GM12878 (cell line): Measurements from ENCODE around the gene EN1. TPM values are rescaled to one million over a fixed set of nuclear protein-coding genes. Genes with fewer than 3 reads are reported as not detected.

Source experiments
- ATAC-seq: fragments of 200-7000 bp; cut with Tn5 transposase; 3 replicates; pipeline ENCODE4 v1.9.1; 2020; ENCODE audit warnings: mild to moderate bottlenecking, moderate library complexity
- BruUV-seq: library from RNA; stranded (reverse); fragments of 400-500 nt; replicated peaks from 2 replicates; lab custom pipeline; 2021; lab: Mats Ljungman, UMichigan
- CTCF ChIA-PET: fragments of 300-600 bp; sonication (Branson Sonifier 250); formaldehyde crosslinking; extraction: SDS; loops from one replicate; lab custom pipeline; 2021; ENCODE audit warnings: inconsistent platforms; lab: Yijun Ruan, JAX
- POLR2A ChIA-PET: fragments of 350-600 bp; formaldehyde crosslinking; extraction: SDS; loops from one replicate; lab custom pipeline; 2021; ENCODE audit warnings: inconsistent platforms; lab: Charles Lee
- RAD21 ChIA-PET: fragments of 300-600 bp; sonication (Branson Sonifier 250); formaldehyde crosslinking; loops from one replicate; lab custom pipeline; 2023; ENCODE audit warnings: antibody characterized with exemption; ENCODE audit not compliant: unreplicated experiment; lab: Charles Lee
- SMC1A ChIA-PET: fragments of 300-600 bp; sonication (Branson Sonifier 250); formaldehyde crosslinking; loops from one replicate; lab custom pipeline; 2023; ENCODE audit not compliant: unreplicated experiment, uncharacterized antibody; lab: Charles Lee
- DNase-seq: peaks from one replicate; pipeline ENCODE4 v3.0.0-alpha.2; 2011; ENCODE audit warnings: low read depth, low spot score
- FAIRE-seq: peaks from 3 replicates; lab custom pipeline; 2011; peaks lifted over from hg19 to GRCh38; lab: Jason Lieb, UNC
- H2AFZ ChIP-seq: 2 replicates; pipeline ENCODE4 v1.6.0; 2011; ENCODE audit warnings: low read depth, low read length, control low read depth; ENCODE audit not compliant: control insufficient read depth
- H3K27ac ChIP-seq: 2 replicates; pipeline ENCODE4 v1.5.1; 2011; ENCODE audit warnings: control low read depth; ENCODE audit not compliant: control insufficient read depth, insufficient read depth
- H3K27me3 ChIP-seq, 2 experiments: replicated peaks in 1 of 2; 2 replicates each; pipeline versions ENCODE4 v1.6.0 to v1.6.1; 2011; ENCODE audit warnings: low read length in 1 of 2; ENCODE audit not compliant: control insufficient read depth in 2 of 2, insufficient read depth in 2 of 2
- H3K36me3 ChIP-seq, 2 experiments: 2 replicates each; pipeline ENCODE4 v1.5.1; 2011; ENCODE audit warnings: low read length in 1 of 2; ENCODE audit not compliant: control insufficient read depth in 2 of 2, insufficient read depth in 2 of 2
- H3K4me1 ChIP-seq: 2 replicates; pipeline ENCODE4 v1.6.1; 2011; ENCODE audit warnings: mild to moderate bottlenecking, low read length, moderate library complexity, mixed read lengths; ENCODE audit not compliant: control insufficient read depth, insufficient read depth
- H3K4me2 ChIP-seq: 2 replicates; pipeline ENCODE4 v1.6.0; 2011; ENCODE audit warnings: control low read depth; ENCODE audit not compliant: control insufficient read depth, insufficient read depth
- H3K4me3 ChIP-seq: fragments of 200-600 bp; sonication (generic); 2 replicates; pipeline ENCODE4 v1.5.1; 2016
- H3K79me2 ChIP-seq: 2 replicates; pipeline ENCODE4 v1.6.0; 2011; ENCODE audit warnings: low read length; ENCODE audit not compliant: control insufficient read depth, insufficient read depth
- H3K9ac ChIP-seq: 2 replicates; pipeline ENCODE4 v1.8.0; 2011; ENCODE audit warnings: low read length, control low read depth, mixed read lengths; ENCODE audit not compliant: control insufficient read depth, insufficient read depth
- H3K9me3 ChIP-seq: replicated peaks from 3 replicates; pipeline ENCODE4 v1.5.1; 2011; ENCODE audit warnings: mild to moderate bottlenecking, low read length; ENCODE audit not compliant: control insufficient read depth, insufficient read depth
- H4K20me1 ChIP-seq: 2 replicates; pipeline ENCODE4 v1.6.0; 2011; ENCODE audit not compliant: control insufficient read depth, insufficient read depth
- BMI1 ChIP-seq: fragments of 450-650 bp; IDR thresholded peaks from 2 replicates; pipeline ENCODE4 v1.6.1; 2016; ENCODE audit warnings: mild to moderate bottlenecking, moderate library complexity, borderline replicate concordance
- CTCF ChIP-seq, 3 experiments: IDR thresholded peaks in 2 of 3; conservative IDR thresholded peaks in 1 of 3; 2 replicates each; pipeline ENCODE4 v1.5.1; 2011; ENCODE audit warnings: low read depth in 3 of 3, low read length in 3 of 3, mild to moderate bottlenecking in 3 of 3, control low read depth in 2 of 3, moderate library complexity in 2 of 3, inconsistent platforms in 1 of 3, mixed read lengths in 1 of 3; ENCODE audit not compliant: control insufficient read depth in 2 of 3, insufficient read depth in 1 of 3; ENCODE audit errors: extremely low read depth in 1 of 3
- EZH2 ChIP-seq: IDR thresholded peaks from 2 replicates; pipeline ENCODE4 v1.6.1; 2012; ENCODE audit warnings: low read depth, mild to moderate bottlenecking, control low read depth, inconsistent platforms, low read length, borderline replicate concordance; ENCODE audit not compliant: control insufficient read depth
- FOXK2 ChIP-seq: fragments of 450-650 bp; IDR thresholded peaks from 2 replicates; pipeline ENCODE4 v1.6.1; 2017; ENCODE audit warnings: mild to moderate bottlenecking, moderate library complexity
- MTA3 ChIP-seq: IDR thresholded peaks from 2 replicates; pipeline ENCODE4 v1.6.1; 2012; ENCODE audit warnings: low read length, inconsistent platforms, borderline replicate concordance
- MYB ChIP-seq: fragments of 150-350 bp; IDR thresholded peaks from 2 replicates; pipeline ENCODE4 v1.6.1; 2014; ENCODE audit warnings: mild to moderate bottlenecking, low read depth, low read length, borderline replicate concordance
- TAF1 ChIP-seq: IDR thresholded peaks from 2 replicates; pipeline ENCODE4 v1.6.1; 2011; ENCODE audit warnings: mild to moderate bottlenecking, low read depth, low read length, borderline replicate concordance
- WGBS: methylation state at CpG from one replicate; pipeline ENCODE4 v1.1.6; 2016; ENCODE audit warnings: low lambda C conversion rate; ENCODE audit not compliant: insufficient replicate concordance, insufficient coverage; ENCODE audit errors: missing lambda C conversion rate; 5-methylcytosine and 5-hydroxymethylcytosine counted together
- in situ Hi-C: fragments of 300-500 bp; cut with MboI; formaldehyde crosslinking; loops from 9 replicates; pipeline ENCODE4 v1.14.3; 2018; ENCODE audit warnings: mixed read lengths
- intact Hi-C: fragments of 100-400 bp; cut with micrococcal nuclease; formaldehyde crosslinking; loops from one replicate; pipeline ENCODE4 v1.14.2; 2022; ENCODE audit not compliant: unreplicated experiment
- polyA plus RNA-seq, 11 experiments: library from polyadenylated mRNA; depleted of rRNA in 4 of 11; unstranded in 6 of 11; stranded (reverse) in 5 of 11; fragments of >200 nt; fragmentation: Nextera tagmentation in 4 of 11; fragmentation: Illumina TruSeq in 1 of 11; extraction: Ambion mirVana in 4 of 11; extraction: Trizol in 1 of 11; gene quantifications; 1 replicate in 1 of 11; 2 replicates in 10 of 11; pipeline versions ENCODE4 v1.2.1 to v1.2.3, GENCODE V29; 2011 to 2016; ENCODE audit warnings: inconsistent platforms in 2 of 11, missing spikeins in 2 of 11, low read depth in 1 of 11
- total RNA-seq, 4 experiments: library from RNA; depleted of rRNA in 3 of 4; stranded (reverse); fragments of >200 nt in 3 of 4; fragmentation: Illumina TruSeq in 1 of 4; extraction: Trizol in 1 of 4; gene quantifications; 2 replicates each; pipeline versions ENCODE4 v1.2.1 to v1.2.3, GENCODE V29; 2013 to 2021
- TF ChIP-seq, protein P1 (sequence below): IDR thresholded peaks from 2 replicates; pipeline ENCODE4 v1.6.1; 2012; ENCODE audit warnings: mild to moderate bottlenecking, low read depth, low read length
- TF ChIP-seq, protein P2 (sequence below): IDR thresholded peaks from 2 replicates; pipeline ENCODE4 v1.6.1; 2011; ENCODE audit warnings: borderline replicate concordance, low read depth, mild to moderate bottlenecking, moderate library complexity, low read length; ENCODE audit not compliant: insufficient read depth, poor library complexity, severe bottlenecking
- TF ChIP-seq, protein P3 (sequence below): fragments of 450-650 bp; conservative IDR thresholded peaks from 2 replicates; pipeline ENCODE4 v1.6.1; 2017; ENCODE audit warnings: mild to moderate bottlenecking, moderate library complexity

Gene EN1
- total and polyA plus RNA-seq, 10 of the 15 experiments (the other 5 are each of a cell fraction or from before 2014, with no cell fraction given): not detected

DNA sequence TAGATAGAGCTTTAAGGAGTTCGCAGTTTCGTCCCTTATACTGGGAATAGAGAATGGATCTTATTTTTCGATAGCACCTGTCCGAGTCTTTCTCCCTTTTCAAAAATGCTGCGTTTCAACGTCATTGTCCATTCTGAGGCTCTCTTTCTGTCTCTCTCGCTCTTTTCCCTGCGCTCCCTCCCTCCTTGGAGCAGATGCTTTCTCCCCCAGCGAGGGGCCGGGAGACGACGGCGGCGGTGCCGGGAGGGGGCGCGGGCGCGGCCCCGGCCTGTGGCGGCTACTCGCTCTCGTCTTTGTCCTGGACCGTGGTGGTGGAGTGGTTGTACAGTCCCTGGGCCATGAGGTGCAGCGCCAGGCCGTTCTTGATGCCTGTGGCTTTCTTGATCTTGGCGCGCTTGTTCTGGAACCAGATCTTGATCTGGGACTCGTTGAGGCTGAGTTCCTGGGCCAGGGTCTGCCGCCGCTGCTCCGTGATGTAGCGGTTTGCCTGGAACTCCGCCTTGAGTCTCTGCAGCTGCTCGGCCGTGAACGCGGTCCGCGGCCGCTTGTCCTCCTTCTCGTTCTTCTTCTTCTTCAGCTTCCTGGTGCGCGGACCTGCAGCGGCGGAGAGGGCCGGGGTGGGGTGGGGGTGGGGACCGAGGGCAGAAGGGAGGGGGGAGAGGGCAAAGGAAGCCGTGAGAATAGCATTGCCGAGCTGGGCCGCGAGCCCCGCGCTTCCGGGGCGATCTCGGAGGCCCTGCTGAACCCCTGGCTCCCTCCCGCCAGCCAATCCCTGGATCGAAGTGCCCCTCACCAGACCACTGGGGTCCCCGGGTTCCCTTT is 4.6 kb downstream of the EN1 start (continued):
- TF ChIP-seq CTCF (IDR thresholded peaks at IDR 0.05 in 2 of 3, conservative IDR thresholded peaks at IDR 0.05 in 1 of 3; ENCODE audit: control insufficient read depth in 2 of 3, extremely low read depth in 1 of 3, insufficient read depth in 1 of 3, low read depth in 3 of 3, low read length in 3 of 3): no peak

GRCh38 chr2:118841828-118842461 is 5.5 kb downstream of the EN1 start:
- Histone ChIP-seq H3K27me3 (peaks cover 15 to 24% of the 10 kb centered on the region in 2 experiments), H3K9ac (no peak overlapping the region), H3K4me2 (0 out of 2 replicates have a peak overlapping the region, but pooled peaks have one; percentile 3), H3K4me1 (no peaks in the 10 kb centered on the region), H4K20me1 (no peaks in the 10 kb centered on the region), H3K36me3 (no peaks in the 10 kb centered on the region), H3K4me3 (no peak overlapping the region), H3K27ac (no peak overlapping the region), H3K79me2 (no peaks in the 10 kb centered on the region), H3K9me3 (no peaks in the 10 kb centered on the region), H2AFZ (no peak overlapping the region)
- DNase-seq (no peak), FAIRE-seq (no peak), ATAC-seq (no peak)
- SMC1A ChIA-PET: no interaction called here
- intact Hi-C loops: no loop called here
- POLR2A ChIA-PET: no interaction called here
- RAD21 ChIA-PET: no interaction called here
- 31% methylated on average over 47 of the region's 47 CpGs for WGBS
- BruUV-seq: no TSS peak
- CTCF ChIA-PET: no interaction called here
- in situ Hi-C loops: no loop called here
- TF ChIP-seq, protein P1, sequence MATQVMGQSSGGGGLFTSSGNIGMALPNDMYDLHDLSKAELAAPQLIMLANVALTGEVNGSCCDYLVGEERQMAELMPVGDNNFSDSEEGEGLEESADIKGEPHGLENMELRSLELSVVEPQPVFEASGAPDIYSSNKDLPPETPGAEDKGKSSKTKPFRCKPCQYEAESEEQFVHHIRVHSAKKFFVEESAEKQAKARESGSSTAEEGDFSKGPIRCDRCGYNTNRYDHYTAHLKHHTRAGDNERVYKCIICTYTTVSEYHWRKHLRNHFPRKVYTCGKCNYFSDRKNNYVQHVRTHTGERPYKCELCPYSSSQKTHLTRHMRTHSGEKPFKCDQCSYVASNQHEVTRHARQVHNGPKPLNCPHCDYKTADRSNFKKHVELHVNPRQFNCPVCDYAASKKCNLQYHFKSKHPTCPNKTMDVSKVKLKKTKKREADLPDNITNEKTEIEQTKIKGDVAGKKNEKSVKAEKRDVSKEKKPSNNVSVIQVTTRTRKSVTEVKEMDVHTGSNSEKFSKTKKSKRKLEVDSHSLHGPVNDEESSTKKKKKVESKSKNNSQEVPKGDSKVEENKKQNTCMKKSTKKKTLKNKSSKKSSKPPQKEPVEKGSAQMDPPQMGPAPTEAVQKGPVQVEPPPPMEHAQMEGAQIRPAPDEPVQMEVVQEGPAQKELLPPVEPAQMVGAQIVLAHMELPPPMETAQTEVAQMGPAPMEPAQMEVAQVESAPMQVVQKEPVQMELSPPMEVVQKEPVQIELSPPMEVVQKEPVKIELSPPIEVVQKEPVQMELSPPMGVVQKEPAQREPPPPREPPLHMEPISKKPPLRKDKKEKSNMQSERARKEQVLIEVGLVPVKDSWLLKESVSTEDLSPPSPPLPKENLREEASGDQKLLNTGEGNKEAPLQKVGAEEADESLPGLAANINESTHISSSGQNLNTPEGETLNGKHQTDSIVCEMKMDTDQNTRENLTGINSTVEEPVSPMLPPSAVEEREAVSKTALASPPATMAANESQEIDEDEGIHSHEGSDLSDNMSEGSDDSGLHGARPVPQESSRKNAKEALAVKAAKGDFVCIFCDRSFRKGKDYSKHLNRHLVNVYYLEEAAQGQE: no peak
- TF ChIP-seq FOXK2 (no peak), TAF1 (no peak), MTA3 (no peak), EZH2 (no peak), BMI1 (peak; percentile 70), MYB (no peak)
- TF ChIP-seq, protein P2, sequence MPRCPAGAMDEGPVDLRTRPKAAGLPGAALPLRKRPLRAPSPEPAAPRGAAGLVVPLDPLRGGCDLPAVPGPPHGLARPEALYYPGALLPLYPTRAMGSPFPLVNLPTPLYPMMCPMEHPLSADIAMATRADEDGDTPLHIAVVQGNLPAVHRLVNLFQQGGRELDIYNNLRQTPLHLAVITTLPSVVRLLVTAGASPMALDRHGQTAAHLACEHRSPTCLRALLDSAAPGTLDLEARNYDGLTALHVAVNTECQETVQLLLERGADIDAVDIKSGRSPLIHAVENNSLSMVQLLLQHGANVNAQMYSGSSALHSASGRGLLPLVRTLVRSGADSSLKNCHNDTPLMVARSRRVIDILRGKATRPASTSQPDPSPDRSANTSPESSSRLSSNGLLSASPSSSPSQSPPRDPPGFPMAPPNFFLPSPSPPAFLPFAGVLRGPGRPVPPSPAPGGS: no peak
- TF ChIP-seq, protein P3, sequence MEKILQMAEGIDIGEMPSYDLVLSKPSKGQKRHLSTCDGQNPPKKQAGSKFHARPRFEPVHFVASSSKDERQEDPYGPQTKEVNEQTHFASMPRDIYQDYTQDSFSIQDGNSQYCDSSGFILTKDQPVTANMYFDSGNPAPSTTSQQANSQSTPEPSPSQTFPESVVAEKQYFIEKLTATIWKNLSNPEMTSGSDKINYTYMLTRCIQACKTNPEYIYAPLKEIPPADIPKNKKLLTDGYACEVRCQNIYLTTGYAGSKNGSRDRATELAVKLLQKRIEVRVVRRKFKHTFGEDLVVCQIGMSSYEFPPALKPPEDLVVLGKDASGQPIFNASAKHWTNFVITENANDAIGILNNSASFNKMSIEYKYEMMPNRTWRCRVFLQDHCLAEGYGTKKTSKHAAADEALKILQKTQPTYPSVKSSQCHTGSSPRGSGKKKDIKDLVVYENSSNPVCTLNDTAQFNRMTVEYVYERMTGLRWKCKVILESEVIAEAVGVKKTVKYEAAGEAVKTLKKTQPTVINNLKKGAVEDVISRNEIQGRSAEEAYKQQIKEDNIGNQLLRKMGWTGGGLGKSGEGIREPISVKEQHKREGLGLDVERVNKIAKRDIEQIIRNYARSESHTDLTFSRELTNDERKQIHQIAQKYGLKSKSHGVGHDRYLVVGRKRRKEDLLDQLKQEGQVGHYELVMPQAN: no peak
